ES-I3 (cell line): ENCODE measurements around the gene BMAL2.
A peak's percentile ranks its signal among the peaks of the same experiment; 100 is the strongest.

ENCODE experiments used
- H3K36me3 ChIP-seq: 2 replicates; pipeline ENCODE4 v1.6.1; 2013; ENCODE audit warnings: mild to moderate bottlenecking, low read length, control low read depth, moderate library complexity; ENCODE audit not compliant: insufficient read depth
- H3K4me1 ChIP-seq: 2 replicates; pipeline ENCODE4 v1.6.1; 2013; ENCODE audit warnings: mild to moderate bottlenecking, control low read depth, low read length; ENCODE audit not compliant: insufficient read depth
- H3K9ac ChIP-seq: 2 replicates; pipeline ENCODE4 v1.6.1; 2013; ENCODE audit warnings: low read depth, mild to moderate bottlenecking, low read length, moderate library complexity
- H3K9me3 ChIP-seq: 2 replicates; pipeline ENCODE4 v1.6.1; 2013; ENCODE audit warnings: mild to moderate bottlenecking, low read length, moderate library complexity; ENCODE audit not compliant: control insufficient read depth, insufficient read depth

BMAL2 gene

GRCh38 chr12:27304856-27305255 lies 27.8 kb upstream of the BMAL2 start:
- Histone ChIP-seq H3K9me3 (no peaks in the 10 kb centered on the region), H3K4me1 (no peaks in the 10 kb centered on the region), H3K9ac (no peak overlapping the region), H3K36me3 (0 out of 2 replicates have a peak, but pooled peaks cover 4% of the 10 kb centered on the region)

- Histone ChIP-seq H3K4me1 (no peaks in the 10 kb centered on the region), H3K9ac (no peak overlapping the region), H3K36me3 (0 out of 2 replicates have a peak, but pooled peaks cover 4% of the 10 kb centered on the region), H3K9me3 (no peaks in the 10 kb centered on the region)
Observed at GRCh38 chr12:27305673-27306456, 26.8 kb upstream of the BMAL2 start.

GRCh38 chr12:27309293-27309994 lies 23.2 kb upstream of the BMAL2 start:
- Histone ChIP-seq H3K9ac (no peak overlapping the region), H3K36me3 (0 out of 2 replicates have a peak, but pooled peaks cover 4% of the 10 kb centered on the region), H3K4me1 (no peaks in the 10 kb centered on the region), H3K9me3 (no peaks in the 10 kb centered on the region)

- Histone ChIP-seq H3K4me1 (no peaks in the 10 kb centered on the region), H3K36me3 (0 out of 2 replicates have a peak, but pooled peaks cover 4% of the 10 kb centered on the region)
Observed at GRCh38 chr12:27309995-27310315, 22.7 kb upstream of the BMAL2 start.

GRCh38 chr12:27316947-27317346 lies 15.7 kb upstream of the BMAL2 start:
- H3K4me1 ChIP-seq, result no peaks in the 10 kb centered on the region
- H3K9ac ChIP-seq, result no peak overlapping the region
- H3K36me3 ChIP-seq, result no peaks in the 10 kb centered on the region; the same call in 1 of the 2 replicates
- no peaks in the 10 kb centered on the region for H3K9me3 ChIP-seq

More at GRCh38 chr12:27309995-27310315, 22.7 kb upstream of the BMAL2 start:
- H3K9ac ChIP-seq, result no peak overlapping the region
- H3K9me3 ChIP-seq, result no peaks in the 10 kb centered on the region

- Histone ChIP-seq H3K36me3 (no peaks in the 10 kb centered on the region; the same call in 1 of the 2 replicates), H3K9me3 (no peaks in the 10 kb centered on the region), H3K9ac (no peak overlapping the region), H3K4me1 (no peaks in the 10 kb centered on the region)
Observed at GRCh38 chr12:27319409-27319808, 13.2 kb upstream of the BMAL2 start.

GRCh38 chr12:27319848-27320247 lies 12.8 kb upstream of the BMAL2 start:
- Histone ChIP-seq H3K36me3 (no peaks in the 10 kb centered on the region; the same call in 1 of the 2 replicates), H3K9ac (no peak overlapping the region), H3K9me3 (no peaks in the 10 kb centered on the region), H3K4me1 (no peaks in the 10 kb centered on the region)

- Histone ChIP-seq H3K9ac (no peak overlapping the region), H3K4me1 (no peaks in the 10 kb centered on the region), H3K9me3 (no peaks in the 10 kb centered on the region), H3K36me3 (no peaks in the 10 kb centered on the region)
Observed at GRCh38 chr12:27324530-27324929, 8.1 kb upstream of the BMAL2 start.

- Histone ChIP-seq H3K4me1 (peaks cover 10% of the 10 kb centered on the region), H3K36me3 (no peaks in the 10 kb centered on the region), H3K9ac (no peak overlapping the region), H3K9me3 (no peaks in the 10 kb centered on the region)
Observed at GRCh38 chr12:27330846-27331245, 1.8 kb upstream of the BMAL2 start.

- H3K4me1 ChIP-seq, result peaks cover 10% of the 10 kb centered on the region
- H3K36me3 ChIP-seq, result no peaks in the 10 kb centered on the region
- peak overlapping the region; percentile 84; the same call in 1 of the 2 replicates for H3K9ac ChIP-seq
- H3K9me3 ChIP-seq, result no peaks in the 10 kb centered on the region
Observed at GRCh38 chr12:27331291-27331926, 1.2 kb upstream of the BMAL2 start.

- Histone ChIP-seq H3K9me3 (no peaks in the 10 kb centered on the region), H3K9ac (peak overlapping the region; percentile 84), H3K36me3 (no peaks in the 10 kb centered on the region), H3K4me1 (peaks cover 10% of the 10 kb centered on the region)
Observed at GRCh38 chr12:27331927-27332324, 710 bp upstream of the BMAL2 start.

- H3K36me3 ChIP-seq, result no peaks in the 10 kb centered on the region
- peak overlapping the region; percentile 84 for H3K9ac ChIP-seq
- no peaks in the 10 kb centered on the region for H3K9me3 ChIP-seq
- peaks cover 10% of the 10 kb centered on the region for H3K4me1 ChIP-seq
Observed at GRCh38 chr12:27332407-27332713, 276 bp upstream of the BMAL2 start.

- Histone ChIP-seq H3K36me3 (no peaks in the 10 kb centered on the region), H3K9me3 (no peaks in the 10 kb centered on the region), H3K4me1 (peaks cover 10% of the 10 kb centered on the region), H3K9ac (peak overlapping the region; percentile 84)
Observed at GRCh38 chr12:27333403-27334009, 870 bp downstream of the BMAL2 start.

GRCh38 chr12:27334042-27334720 lies 1.5 kb downstream of the BMAL2 start:
- Histone ChIP-seq H3K9ac (peak overlapping the region; percentile 84), H3K4me1 (peaks cover 10% of the 10 kb centered on the region), H3K9me3 (no peaks in the 10 kb centered on the region), H3K36me3 (no peaks in the 10 kb centered on the region)
